Neural cell (in vitro differentiated cells): ENCODE results near the gene DCAF6.

Experiments
- EP300 ChIP-seq: fragments of 450-650 bp; conservative IDR thresholded peaks from 2 replicates; pipeline ENCODE4 v1.6.1; 2014; ENCODE audit warnings: antibody characterized with exemption, mild to moderate bottlenecking, moderate library complexity; ENCODE audit not compliant: poor library complexity, severe bottlenecking
- POLR2AphosphoS5 ChIP-seq: IDR thresholded peaks from 2 replicates; pipeline ENCODE4 v1.6.1; 2012
- REST ChIP-seq: IDR thresholded peaks from 2 replicates; pipeline ENCODE4 v1.6.1; 2012; ENCODE audit warnings: borderline replicate concordance
- SMC3 ChIP-seq: fragments of 450-650 bp; conservative IDR thresholded peaks from 2 replicates; pipeline ENCODE4 v1.6.1; 2014; ENCODE audit warnings: antibody characterized with exemption, mild to moderate bottlenecking, moderate library complexity; ENCODE audit not compliant: poor library complexity
- TAF1 ChIP-seq: IDR thresholded peaks from 2 replicates; pipeline ENCODE4 v1.6.1; 2012; ENCODE audit warnings: low read depth
- TF ChIP-seq, protein P1 (sequence below): fragments of 450-650 bp; IDR thresholded peaks from 2 replicates; pipeline ENCODE4 v1.5.1; 2014; ENCODE audit warnings: antibody characterized with exemption, mild to moderate bottlenecking, moderate library complexity; ENCODE audit not compliant: poor library complexity, severe bottlenecking

- TF ChIP-seq, protein P1, sequence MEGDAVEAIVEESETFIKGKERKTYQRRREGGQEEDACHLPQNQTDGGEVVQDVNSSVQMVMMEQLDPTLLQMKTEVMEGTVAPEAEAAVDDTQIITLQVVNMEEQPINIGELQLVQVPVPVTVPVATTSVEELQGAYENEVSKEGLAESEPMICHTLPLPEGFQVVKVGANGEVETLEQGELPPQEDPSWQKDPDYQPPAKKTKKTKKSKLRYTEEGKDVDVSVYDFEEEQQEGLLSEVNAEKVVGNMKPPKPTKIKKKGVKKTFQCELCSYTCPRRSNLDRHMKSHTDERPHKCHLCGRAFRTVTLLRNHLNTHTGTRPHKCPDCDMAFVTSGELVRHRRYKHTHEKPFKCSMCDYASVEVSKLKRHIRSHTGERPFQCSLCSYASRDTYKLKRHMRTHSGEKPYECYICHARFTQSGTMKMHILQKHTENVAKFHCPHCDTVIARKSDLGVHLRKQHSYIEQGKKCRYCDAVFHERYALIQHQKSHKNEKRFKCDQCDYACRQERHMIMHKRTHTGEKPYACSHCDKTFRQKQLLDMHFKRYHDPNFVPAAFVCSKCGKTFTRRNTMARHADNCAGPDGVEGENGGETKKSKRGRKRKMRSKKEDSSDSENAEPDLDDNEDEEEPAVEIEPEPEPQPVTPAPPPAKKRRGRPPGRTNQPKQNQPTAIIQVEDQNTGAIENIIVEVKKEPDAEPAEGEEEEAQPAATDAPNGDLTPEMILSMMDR, result no peak
- TF ChIP-seq EP300 (no peak), POLR2AphosphoS5 (no peak), SMC3 (no peak), TAF1 (no peak), REST (no peak)
Observed at GRCh38 chr1:167927046-167927754, 9.3 kb upstream of the DCAF6 start.
